GM18870 (cell line): Measurements from ENCODE around the gene FAAP100.

Experiments
- ATAC-seq: cut with Tn5 transposase; IDR thresholded peaks from one replicate; pipeline ENCODE4 v1.9.1; 2021; ENCODE audit warnings: moderate library complexity; ENCODE audit not compliant: unreplicated experiment

The FAAP100 gene

GRCh38 chr17:81556863-81557262 lies 4.7 kb upstream of the FAAP100 start:
- ATAC-seq: no peak

GRCh38 chr17:81556175-81556691 lies 4.1 kb upstream of the FAAP100 start:
- no peak for ATAC-seq

- no peak for ATAC-seq
Observed at GRCh38 chr17:81553616-81554181, 1.5 kb upstream of the FAAP100 start.

- ATAC-seq: no peak
Observed at GRCh38 chr17:81553018-81553615, 964 bp upstream of the FAAP100 start.

- no peak for ATAC-seq
Observed at GRCh38 chr17:81551458-81552243, 502 bp downstream of the FAAP100 start.

- no peak for ATAC-seq
Observed at GRCh38 chr17:81550830-81551457, 1.2 kb downstream of the FAAP100 start.

- ATAC-seq: no peak
Observed at GRCh38 chr17:81550285-81550684, 1.9 kb downstream of the FAAP100 start.

- ATAC-seq: no peak
Observed at GRCh38 chr17:81549826-81550225, 2.3 kb downstream of the FAAP100 start.

GRCh38 chr17:81549031-81549557 lies 3.1 kb downstream of the FAAP100 start:
- ATAC-seq: no peak

GRCh38 chr17:81547614-81547982 lies 4.6 kb downstream of the FAAP100 start:
- no peak for ATAC-seq

- ATAC-seq: no peak
Observed at GRCh38 chr17:81546906-81547613, 5.1 kb downstream of the FAAP100 start.

- ATAC-seq: no peak
Observed at GRCh38 chr17:81545160-81545949, 6.8 kb downstream of the FAAP100 start.

- ATAC-seq: no peak
Observed at GRCh38 chr17:81544281-81544974, 7.7 kb downstream of the FAAP100 start.

GRCh38 chr17:81543756-81544155 lies 8.4 kb downstream of the FAAP100 start:
- no peak for ATAC-seq

GRCh38 chr17:81543339-81543675 lies 8.8 kb downstream of the FAAP100 start:
- ATAC-seq: no peak

- no peak for ATAC-seq
Observed at GRCh38 chr17:81542431-81543338, 9.5 kb downstream of the FAAP100 start.

GRCh38 chr17:81541123-81541522 lies 11.0 kb downstream of the FAAP100 start:
- no peak for ATAC-seq

- no peak for ATAC-seq
Observed at GRCh38 chr17:81540676-81541027, 11.5 kb downstream of the FAAP100 start.
